ENCODE data around the gene BRIP1.
"Not testable (repeated sequence)": the region's sequence is repeated elsewhere in the genome, so short reads cannot be mapped to it uniquely, and the experiment has no call there.

The BRIP1 gene

DNA sequence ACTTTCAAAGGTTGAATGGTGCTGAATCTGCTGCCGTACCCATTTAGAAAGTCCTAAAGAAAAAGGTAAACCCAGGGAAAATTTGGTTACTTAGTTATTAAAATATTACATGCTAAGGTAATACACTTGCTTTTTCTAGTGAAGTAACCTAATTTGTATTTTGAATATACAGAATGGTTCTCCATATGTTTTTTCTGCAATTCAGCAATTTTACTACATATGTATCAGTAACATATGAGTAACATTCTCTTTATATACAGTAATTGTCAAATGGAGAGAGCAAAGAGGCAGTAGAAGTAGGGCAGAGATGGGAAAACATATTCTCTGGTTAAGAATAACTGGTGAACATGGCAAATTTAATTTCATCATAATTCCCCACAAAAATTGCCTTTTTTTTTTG, 177.2 kb downstream of the BRIP1 start:
- DNase-seq (ENCODE audit: low read depth), result no peak
- H3K4me3 ChIP-seq (ENCODE audit: low read length), result no peak overlapping the region
- TF ChIP-seq, protein P1, sequence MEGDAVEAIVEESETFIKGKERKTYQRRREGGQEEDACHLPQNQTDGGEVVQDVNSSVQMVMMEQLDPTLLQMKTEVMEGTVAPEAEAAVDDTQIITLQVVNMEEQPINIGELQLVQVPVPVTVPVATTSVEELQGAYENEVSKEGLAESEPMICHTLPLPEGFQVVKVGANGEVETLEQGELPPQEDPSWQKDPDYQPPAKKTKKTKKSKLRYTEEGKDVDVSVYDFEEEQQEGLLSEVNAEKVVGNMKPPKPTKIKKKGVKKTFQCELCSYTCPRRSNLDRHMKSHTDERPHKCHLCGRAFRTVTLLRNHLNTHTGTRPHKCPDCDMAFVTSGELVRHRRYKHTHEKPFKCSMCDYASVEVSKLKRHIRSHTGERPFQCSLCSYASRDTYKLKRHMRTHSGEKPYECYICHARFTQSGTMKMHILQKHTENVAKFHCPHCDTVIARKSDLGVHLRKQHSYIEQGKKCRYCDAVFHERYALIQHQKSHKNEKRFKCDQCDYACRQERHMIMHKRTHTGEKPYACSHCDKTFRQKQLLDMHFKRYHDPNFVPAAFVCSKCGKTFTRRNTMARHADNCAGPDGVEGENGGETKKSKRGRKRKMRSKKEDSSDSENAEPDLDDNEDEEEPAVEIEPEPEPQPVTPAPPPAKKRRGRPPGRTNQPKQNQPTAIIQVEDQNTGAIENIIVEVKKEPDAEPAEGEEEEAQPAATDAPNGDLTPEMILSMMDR (conservative IDR thresholded peaks at IDR 0.05; ENCODE audit: low read length), result no peak

DNA sequence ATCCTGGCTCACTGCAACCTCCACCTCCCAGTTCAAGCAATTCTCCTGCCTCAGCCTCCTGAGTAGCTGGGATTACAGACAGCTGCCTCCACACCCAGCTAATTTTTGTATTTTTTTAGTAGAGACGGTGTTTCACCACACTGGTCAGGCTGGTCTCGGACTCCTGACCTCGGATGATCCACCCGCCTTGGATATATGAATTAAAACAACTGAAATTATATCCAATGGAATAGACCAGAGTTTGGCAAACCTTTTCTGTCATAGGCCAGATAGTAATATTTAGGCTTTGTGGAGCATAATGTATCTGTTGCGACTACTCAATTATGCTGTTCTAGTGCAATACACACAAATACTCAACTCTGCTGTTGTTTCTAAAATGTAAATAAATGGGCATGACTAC, 178.5 kb downstream of the BRIP1 start:
- TF ChIP-seq, protein P1 (conservative IDR thresholded peaks at IDR 0.05; ENCODE audit: low read length), result no peak
- DNase-seq (ENCODE audit: low read depth), result no peak
- no peak overlapping the region for H3K4me3 ChIP-seq (ENCODE audit: low read length)

DNA sequence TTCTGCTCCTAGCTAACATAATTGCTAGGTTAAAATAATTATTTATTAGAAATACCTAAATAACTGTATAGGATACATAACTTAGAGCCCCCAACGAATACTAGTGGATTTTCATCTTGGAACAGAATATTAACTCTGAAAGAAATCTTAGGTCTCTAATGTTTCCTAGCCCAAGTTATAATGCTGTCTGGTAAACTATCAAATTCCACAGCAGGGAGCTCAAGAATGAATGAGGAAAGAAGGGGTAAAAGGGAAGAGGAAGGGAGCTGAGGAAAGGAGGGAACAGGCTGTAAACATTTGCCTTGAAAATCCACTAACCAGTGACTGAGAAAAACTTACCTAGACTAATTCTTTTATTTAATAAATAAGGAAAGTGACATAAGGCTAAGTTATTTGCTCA, 179.2 kb downstream of the BRIP1 start:
- H3K4me3 ChIP-seq (ENCODE audit: low read length), result no peak overlapping the region
- TF ChIP-seq, protein P1 (conservative IDR thresholded peaks at IDR 0.05; ENCODE audit: low read length), result no peak
- DNase-seq (ENCODE audit: low read depth), result no peak

DNA sequence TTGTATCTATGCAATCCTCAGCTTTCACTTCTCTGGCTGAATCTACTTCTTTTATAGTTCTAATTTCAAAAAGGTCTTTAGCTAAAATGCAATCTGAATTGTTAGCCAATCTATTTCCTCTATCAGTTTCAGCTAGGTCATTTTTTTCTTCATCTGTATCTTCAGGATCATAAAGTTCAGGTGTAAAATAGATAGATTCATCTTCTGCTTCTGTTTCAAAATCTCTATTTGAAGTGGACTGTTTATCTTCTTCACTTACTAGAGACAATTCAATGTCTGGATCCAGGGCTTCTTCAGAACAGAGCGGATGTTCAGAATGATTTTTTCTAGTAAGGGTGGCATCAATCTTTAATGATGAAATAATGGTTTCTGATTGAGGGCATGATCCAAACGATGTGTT, 179.9 kb downstream of the BRIP1 start:
- H3K4me3 ChIP-seq (ENCODE audit: low read length), result no peak overlapping the region
- TF ChIP-seq, protein P1 (conservative IDR thresholded peaks at IDR 0.05; ENCODE audit: low read length), result no peak
- DNase-seq (ENCODE audit: low read depth), result no peak

DNA sequence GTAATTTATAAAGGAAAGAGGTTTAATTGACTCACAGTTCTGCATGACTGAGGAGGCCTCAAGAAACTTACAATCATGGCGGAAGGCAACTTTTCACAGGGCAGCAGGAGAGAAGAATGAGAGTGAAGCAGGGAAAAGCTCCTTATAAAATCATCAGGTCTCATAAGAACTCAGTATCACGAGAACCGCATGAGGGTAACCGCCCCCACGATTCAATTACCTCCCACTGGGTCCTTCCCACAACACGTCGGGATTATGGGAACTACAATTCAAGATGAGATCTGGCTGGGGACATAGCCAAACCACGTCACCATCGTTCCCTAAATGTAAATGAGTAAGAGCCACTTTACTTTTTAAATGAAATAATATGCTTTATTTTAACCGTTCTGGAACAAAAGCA, 182.4 kb downstream of the BRIP1 start:
- TF ChIP-seq, protein P1 (conservative IDR thresholded peaks at IDR 0.05; ENCODE audit: low read length), result no peak
- no peak overlapping the region for H3K4me3 ChIP-seq (ENCODE audit: low read length)
- no peak for DNase-seq (ENCODE audit: low read depth)

DNA sequence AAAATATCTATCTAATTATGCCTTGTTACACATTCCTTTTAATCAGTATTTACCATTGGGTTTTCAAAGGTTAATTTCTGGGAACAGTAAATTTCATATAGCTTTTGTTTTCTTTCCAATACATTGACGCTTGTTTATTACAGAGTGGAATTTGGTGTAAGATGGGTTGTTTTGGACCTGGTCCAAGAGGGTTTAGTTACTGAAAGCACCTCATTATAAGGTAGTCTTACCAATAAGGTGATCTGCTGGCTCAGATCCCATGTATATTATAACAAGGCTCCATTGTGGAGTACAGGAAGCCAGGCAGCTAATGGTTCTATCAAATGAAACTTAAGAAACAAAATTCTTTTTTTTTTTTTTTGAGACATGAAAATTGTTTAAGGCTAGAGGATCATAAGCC, 185.0 kb downstream of the BRIP1 start:
- DNase-seq (ENCODE audit: low read depth), result no peak
- H3K4me3 ChIP-seq (ENCODE audit: low read length), result no peak overlapping the region
- TF ChIP-seq, protein P1 (conservative IDR thresholded peaks at IDR 0.05; ENCODE audit: low read length), result no peak

DNA sequence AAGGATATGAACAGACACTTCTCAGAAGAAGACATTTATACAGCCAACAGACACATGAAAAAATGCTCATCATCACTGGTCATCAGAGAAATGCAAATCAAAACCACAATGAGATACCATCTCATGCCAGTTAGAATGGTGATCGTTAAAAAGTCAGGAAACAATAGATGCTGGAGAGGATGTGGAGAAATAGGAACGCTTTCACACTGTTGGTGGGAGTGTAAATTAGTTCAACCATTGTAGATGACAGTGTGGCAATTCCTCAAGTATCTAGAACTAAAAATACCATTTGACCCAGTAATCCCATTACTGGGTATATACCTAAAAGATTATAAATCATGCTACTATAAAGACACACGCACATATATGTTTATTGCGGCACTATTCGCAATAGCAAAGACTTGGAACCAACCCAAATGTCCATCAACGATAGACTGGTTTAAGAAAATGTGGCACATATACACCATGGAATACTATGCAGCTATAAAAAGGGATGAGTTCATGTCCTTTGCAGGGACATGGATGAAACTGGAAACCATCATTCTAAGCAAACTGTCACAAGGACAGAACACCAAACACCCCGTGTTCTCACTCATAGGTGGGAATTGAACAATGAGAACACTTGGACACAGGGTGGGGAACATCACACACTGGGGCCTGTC, 186.0 kb downstream of the BRIP1 start:
- not testable (repeated sequence) for DNase-seq (ENCODE audit: low read depth); H3K4me3 ChIP-seq (ENCODE audit: low read length)

DNA sequence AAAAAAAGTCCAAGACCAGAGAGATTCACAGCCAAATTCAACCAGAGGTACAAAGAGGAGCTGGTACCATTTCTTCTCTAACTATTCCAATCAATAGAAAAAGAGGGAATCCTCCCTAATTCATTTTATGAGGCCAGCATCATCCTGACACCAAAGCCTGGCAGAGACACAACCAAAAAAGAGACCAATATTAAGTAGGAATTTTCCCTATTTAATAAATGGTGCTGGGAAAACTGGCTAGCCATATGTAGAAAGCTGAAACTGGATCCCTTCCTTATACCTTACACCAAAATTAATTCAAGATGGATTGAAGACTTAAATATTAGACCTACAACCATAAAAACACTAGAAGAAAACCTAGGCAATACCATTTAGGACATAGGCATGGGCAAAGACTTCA, 186.8 kb downstream of the BRIP1 start:
- not testable (repeated sequence) for DNase-seq (ENCODE audit: low read depth); H3K4me3 ChIP-seq (ENCODE audit: low read length)

DNA sequence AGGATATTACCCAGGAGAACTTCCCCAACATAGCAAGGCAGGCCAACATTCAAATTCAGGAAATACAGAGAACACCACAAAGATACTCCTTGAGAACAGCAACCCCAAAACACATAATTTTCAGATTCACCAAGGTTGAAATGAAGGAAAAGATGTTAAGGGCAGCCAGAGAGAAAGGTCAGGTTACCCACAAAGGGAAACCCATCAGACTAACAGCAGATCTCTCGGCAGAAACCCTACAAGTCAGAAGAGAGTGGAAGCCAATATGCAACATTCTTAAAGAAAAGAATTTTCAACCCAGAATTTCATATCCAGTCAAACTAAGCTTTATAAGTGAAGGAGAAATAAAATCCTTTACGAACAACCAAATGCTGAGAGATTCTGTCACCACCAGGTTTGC, 188.7 kb downstream of the BRIP1 start:
- not testable (repeated sequence) for DNase-seq (ENCODE audit: low read depth); H3K4me3 ChIP-seq (ENCODE audit: low read length)

DNA sequence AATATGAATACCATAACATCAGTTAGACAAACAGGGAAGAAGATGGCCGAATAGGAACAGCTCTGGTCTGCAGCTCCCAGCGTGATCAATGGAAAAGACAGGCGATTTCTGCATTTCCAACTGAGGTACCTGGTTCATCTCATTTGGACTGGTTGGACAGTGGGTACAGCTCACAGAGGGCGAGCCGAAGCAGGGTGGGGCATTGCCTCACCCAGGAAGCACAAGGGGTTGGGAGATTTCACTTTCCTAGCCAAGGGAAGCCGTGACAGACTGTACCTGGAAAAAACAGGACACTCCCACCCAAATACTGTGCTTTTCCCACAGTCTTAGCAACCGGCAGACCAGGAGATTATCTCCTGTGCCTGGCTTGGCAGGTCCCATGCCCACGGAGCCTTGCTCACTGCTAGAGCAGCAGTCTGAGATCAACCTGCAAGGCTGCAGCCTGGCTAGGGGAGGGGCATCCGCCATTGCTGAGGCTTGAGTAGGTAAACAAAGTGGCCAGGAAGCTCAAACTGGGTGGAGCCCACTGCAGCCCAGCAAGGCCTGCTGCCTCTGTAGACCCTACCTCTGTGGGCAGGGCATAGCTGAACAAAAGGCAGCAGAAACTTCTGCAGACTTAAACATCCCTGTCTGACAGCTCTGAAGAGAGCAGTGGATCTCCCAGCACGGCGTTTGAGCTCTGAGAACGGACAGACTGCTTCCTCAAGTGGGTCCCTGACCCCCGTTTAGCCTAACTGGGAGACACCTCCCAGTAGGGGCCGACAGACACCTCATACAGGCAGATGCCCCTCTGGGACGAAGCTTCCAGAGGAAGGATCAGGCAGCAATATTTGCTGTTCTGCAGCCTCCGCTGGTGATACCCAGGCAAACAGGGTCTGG, 190.1 kb downstream of the BRIP1 start:
- not testable (repeated sequence) for DNase-seq (ENCODE audit: low read depth); H3K4me3 ChIP-seq (ENCODE audit: low read length)
